Cardiac fibroblast (primary cell): ENCODE measurements around the gene RFLNA.

Experiments used
- DNase-seq, 2 donors: peaks; one replicate each; pipeline versions ENCODE4 v3.0.0 to v3.0.0-alpha.2; 2010; ENCODE audit warnings: low read depth in 2 of 2
- H3K4me3 ChIP-seq, 2 donors: replicated peaks in 1 of 2; 1 replicate in 1 of 2; 2 replicates in 1 of 2; pipeline ENCODE4 v1.5.1; 2011; ENCODE audit warnings: low read depth in 2 of 2, low read length in 2 of 2, mild to moderate bottlenecking in 2 of 2, moderate library complexity in 1 of 2
- CTCF ChIP-seq: IDR thresholded peaks from one replicate; pipeline ENCODE4 v1.5.1; 2011; ENCODE audit warnings: low read depth, mild to moderate bottlenecking, low read length, inconsistent platforms

Gene RFLNA

GRCh38 chr12:124294780-124295341, at the start of gene RFLNA:
Gene RFLNA (plus strand): TSS chr12:124295093. CDS start chr12:124295430, 337 bp downstream.
- peak within 1 kb of the TSS; percentile 18 to 58 for H3K4me3 ChIP-seq
- TF ChIP-seq CTCF: no peak
- DNase-seq: peak in 1 of 2 donors; percentile 41

GRCh38 chr12:124247331-124247730, 47.6 kb upstream of the RFLNA start:
- TF ChIP-seq CTCF: no peak
- DNase-seq: no peak
- H3K4me3 ChIP-seq: no peak overlapping the region

- H3K4me3 ChIP-seq: no peak overlapping the region
- DNase-seq: no peak
- TF ChIP-seq CTCF: no peak
Observed at GRCh38 chr12:124248941-124249825, 45.7 kb upstream of the RFLNA start.

- TF ChIP-seq CTCF: no peak
- H3K4me3 ChIP-seq: no peak overlapping the region
- DNase-seq: no peak
Observed at GRCh38 chr12:124251186-124251585, 43.7 kb upstream of the RFLNA start.

GRCh38 chr12:124252964-124253363, 41.9 kb upstream of the RFLNA start:
- TF ChIP-seq CTCF: no peak
- no peak for DNase-seq
- no peak overlapping the region for H3K4me3 ChIP-seq

- no peak overlapping the region for H3K4me3 ChIP-seq
- no peak for DNase-seq
- TF ChIP-seq CTCF: no peak
Observed at GRCh38 chr12:124254126-124254525, 40.8 kb upstream of the RFLNA start.
